GM12872 (cell line): ENCODE data around the gene SPDEF.

ENCODE experiments used
- CTCF ChIP-seq: IDR thresholded peaks from 3 replicates; pipeline ENCODE4 v1.5.1; 2011; ENCODE audit warnings: low read depth, mild to moderate bottlenecking, low read length, moderate library complexity; ENCODE audit not compliant: insufficient read depth

The SPDEF gene

DNA sequence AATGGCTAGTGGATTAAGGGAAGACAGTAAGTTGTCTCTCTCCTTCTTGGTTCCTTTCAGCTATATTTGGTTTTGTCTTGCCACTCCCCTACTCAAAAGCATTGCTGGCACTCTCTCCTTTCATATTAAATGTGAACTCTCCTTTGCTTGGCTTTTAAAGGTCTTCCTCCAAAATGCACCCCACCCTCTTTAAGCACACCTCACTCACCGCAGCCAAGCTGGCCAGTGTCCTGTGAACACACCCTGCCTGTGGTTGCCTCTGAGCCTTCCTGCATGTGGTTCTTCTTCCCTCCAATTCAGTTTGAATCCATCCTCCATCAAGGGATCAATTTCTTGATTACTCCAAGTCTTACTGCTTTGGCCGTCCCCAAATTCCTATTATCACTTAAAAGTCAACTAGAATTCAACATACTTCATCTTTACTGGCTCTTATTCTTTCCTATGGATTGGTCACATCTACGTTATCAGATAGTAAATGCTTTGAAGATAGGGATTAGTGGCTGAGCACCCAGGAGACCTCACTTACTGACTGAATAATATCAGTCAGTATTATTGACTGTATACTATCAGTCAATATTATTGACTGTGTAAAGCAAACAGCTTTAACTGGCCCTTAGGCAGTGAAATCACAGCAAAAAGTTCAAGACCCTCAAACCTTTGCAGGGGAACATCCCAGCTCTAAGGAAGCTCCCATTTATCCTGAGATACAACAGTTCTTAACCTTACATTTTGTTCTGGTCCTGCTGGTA, 41.6 kb upstream of the SPDEF start:
- TF ChIP-seq CTCF, result no peak

- no peak for TF ChIP-seq CTCF
These were observed 40.7 kb upstream of the SPDEF start for GRCh38 chr6:34596798-34597197.

DNA sequence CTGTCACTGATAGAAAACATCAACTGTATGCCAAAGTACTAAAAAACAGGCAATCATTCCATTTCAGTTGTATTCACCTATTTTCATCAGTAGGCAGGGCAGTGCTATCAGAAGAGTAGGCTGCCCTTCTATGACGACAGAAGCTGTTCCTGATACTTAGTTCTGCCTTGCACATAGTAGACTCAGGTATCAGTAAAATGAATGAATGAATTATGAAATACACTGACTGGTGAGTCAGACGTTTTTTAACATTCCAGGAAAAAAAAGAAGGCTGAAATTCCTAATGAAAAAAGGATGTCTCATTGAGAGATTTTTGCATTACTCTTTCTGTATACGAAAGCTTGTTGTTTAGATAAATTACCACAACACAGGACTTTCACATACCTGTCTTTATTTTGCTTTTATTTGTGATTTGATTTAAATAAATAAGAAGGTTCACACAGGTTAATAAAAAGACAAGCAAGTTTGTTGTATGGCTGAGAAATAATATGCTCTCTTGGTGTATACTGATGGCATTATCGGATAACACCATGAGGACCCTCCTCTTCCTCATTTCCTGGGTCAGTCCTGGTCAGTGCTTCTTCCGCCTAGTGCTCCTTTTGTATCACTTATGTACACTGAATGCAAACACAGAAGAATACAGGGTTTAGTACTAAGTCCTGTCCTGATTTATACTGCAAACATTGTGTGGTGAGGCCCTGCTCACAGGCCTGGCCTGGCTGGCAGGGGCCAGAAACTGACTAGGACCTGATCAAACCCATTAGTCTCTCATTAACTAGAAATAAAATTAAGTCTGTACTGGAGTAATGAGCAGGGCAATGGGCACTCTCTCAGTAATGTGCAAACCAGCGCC, 39.4 kb upstream of the SPDEF start:
- no peak for TF ChIP-seq CTCF

DNA sequence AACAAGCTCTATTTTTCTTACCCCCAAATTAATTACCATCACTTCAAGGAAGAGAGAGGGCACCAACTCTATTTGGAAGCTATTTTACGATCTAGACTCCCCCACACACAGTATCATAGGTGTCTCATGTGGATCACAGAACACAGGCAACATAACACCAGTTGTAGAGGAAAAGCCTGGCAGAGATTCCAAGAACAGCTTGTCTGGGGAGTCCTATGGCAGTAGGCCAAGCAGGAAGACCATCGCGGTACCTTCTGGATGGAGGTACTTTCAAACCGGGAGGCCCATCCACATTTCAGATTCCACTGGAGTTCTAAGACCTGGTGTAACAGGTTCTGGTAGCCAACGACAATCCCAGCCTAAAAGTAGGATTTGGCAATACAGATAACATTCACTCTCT, 37.6 kb upstream of the SPDEF start:
- no peak for TF ChIP-seq CTCF

GRCh38 chr6:34592208-34592952, 36.3 kb upstream of the SPDEF start:
- TF ChIP-seq CTCF, result no peak

DNA sequence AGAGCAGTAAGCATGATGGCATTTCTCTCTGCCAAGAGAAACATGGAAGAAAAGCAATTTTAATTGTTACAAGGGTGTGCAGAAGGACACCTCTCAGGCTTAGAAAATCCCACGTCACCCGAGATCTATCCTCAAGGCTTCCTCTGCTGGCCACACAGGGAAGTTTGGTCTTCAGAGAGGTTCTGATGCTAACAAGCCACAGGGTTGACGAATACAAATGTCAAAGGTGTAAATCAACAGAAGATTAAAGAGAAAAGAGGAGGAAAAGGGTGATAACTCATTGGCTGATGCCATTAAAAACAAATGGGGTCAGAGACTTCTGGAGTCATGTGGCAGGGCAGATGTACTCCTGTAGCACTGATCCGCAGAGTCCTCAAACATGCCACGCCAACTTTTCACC, 33.6 kb upstream of the SPDEF start:
- no peak for TF ChIP-seq CTCF

- no peak for TF ChIP-seq CTCF
These were observed 33.0 kb upstream of the SPDEF start for GRCh38 chr6:34589140-34589539.
